Left renal pelvis (tissue), 4 donors: Measurements from ENCODE around the gene CERS6. TPM values are rescaled to one million over a fixed set of nuclear protein-coding genes. Genes with fewer than 3 reads are reported as not detected.
"Not testable (repeated sequence)": the region's sequence is repeated elsewhere in the genome, so short reads cannot be mapped to it uniquely, and the experiment has no call there.

Experiments used
- DNase-seq, 4 donors: peaks; one replicate each; pipeline ENCODE4 v3.0.0-alpha.2; 2013; ENCODE audit warnings: low read depth in 4 of 4, low spot score in 3 of 4
- polyA plus RNA-seq, 4 donors: library from polyadenylated mRNA; unstranded; fragments of 120-200 nt; gene quantifications; one replicate each; pipeline ENCODE4 v1.2.1, GENCODE V29; 2013; ENCODE audit not compliant: insufficient read length in 4 of 4

CERS6 gene
- polyA plus RNA-seq, 4 donors: 42.3 to 63.7 (median 54.4) TPM

DNA sequence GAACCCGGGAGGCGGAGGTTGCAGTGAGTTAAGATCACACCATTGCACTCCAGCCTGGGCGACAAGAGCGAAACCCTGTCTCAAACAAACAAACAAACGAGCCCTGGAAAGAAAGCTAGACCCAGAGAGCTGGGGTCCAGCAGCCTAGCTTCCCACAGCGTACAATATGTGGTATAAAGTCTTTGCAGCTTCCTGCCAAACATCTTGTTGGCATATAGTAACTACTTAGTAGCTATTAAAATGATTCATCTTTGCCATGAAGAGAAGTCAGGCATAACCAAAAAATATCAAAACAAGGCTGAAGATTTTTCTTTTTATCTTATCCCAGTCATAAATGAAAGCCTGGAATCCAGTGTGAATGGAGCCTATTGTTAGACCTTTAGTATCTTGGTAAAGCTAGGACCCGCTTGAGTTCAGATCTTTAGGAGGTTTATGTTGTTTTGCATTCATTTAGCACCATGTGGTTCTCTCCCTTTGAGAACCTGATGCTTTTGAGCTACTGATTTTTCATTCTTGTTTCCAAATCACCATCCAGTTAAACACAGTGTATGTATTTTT lies 206.7 kb downstream of the CERS6 start:
- DNase-seq: no peak

- DNase-seq: no peak
These were observed 207.9 kb downstream of the CERS6 start for GRCh38 chr2:168663993-168664392.

- DNase-seq: not testable (repeated sequence)
These were observed 208.6 kb downstream of the CERS6 start for GRCh38 chr2:168664715-168665114.

DNA sequence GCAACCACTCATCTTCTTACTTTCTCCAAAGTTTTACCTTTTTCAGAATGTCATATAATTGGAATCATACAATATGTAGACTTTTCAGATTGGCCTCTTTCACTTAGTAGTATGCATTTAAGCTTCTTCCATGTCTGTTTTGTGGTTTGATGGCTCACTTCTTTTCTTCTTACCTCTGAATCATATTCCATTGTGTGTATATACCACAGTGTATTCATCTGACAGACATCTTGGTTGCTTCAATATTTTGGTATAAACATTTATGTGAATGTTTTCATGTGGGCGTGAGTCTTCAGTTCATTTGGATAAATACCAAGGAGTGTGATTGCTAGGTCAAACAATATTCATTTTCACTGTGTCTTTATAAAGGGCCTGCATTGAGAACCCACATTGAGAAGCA lies 210.3 kb downstream of the CERS6 start:
- DNase-seq: no peak

- no peak for DNase-seq
These were observed 211.1 kb downstream of the CERS6 start for GRCh38 chr2:168667156-168667555.

- no peak for DNase-seq
These were observed 213.1 kb downstream of the CERS6 start for GRCh38 chr2:168669151-168669550.

GRCh38 chr2:168670478-168670877 lies 214.4 kb downstream of the CERS6 start:
- no peak for DNase-seq

DNA sequence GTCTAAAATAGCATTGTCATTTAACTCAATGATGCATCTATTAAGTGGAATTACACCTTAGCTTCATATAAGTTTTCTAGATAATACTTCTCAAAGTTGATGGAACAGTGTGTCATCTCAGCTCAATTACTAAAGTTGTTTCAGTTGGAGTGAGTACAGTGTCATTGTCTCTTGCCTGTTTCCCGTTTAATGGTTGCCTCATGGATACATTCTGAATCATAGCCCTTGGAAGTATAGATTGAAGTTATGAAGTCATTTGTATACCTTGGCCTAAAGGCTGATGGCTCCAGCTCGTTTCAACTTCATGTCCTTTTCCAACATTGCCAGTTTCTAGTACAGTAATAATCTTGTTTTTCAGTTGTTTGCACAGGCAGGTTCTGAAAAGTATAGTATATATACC lies 215.9 kb downstream of the CERS6 start:
- no peak for DNase-seq

GRCh38 chr2:168673265-168674189 lies 217.5 kb downstream of the CERS6 start:
- DNase-seq: no peak

GRCh38 chr2:168678153-168678853 lies 222.2 kb downstream of the CERS6 start:
- DNase-seq: no peak

DNA sequence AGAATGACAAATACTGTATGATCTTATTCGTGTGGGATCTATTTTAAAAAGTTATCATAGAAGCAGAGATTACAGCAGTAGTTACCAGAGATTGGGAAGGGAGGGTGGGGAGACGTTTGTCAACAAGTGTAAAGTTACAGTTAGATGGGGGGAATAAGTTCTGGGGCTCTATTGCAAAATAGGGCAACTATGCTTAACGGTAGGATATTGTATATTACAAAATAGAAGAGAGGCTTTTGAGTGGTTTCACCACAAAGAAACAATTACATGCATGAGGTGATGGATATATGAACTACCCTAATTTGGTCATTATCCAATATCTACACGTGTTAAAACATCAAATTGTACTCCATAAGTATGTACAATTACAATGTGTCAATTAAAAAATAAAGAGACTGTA lies 223.0 kb downstream of the CERS6 start:
- DNase-seq: no peak

DNA sequence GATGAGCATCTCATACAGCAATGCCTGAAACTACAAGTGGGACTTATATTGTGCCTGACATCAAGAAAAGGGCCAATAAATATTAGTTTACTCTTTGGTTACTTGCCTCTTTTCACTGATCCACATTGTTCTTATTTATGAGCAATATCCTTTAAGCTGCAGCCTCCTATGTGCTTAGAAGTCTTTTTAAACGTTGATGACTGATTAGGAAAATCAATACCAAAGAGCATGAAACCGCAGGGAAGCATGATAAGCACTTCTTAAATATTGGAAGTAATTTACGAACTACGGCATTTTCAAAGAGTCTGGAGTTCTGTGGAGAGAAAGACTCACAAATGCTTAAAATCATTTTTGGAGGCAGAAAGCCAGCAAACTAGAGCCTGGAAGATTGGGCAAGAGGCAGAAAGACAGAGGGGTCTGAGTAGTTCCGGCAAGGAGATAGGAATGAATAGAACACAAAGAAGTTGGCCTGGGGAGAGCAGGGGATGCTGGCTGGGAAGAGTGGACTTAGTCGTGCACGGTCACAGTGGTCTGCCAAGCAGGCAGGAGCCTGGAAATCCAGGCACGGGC lies 223.8 kb downstream of the CERS6 start:
- DNase-seq: no peak

GRCh38 chr2:168683996-168684395 lies 227.9 kb downstream of the CERS6 start:
- DNase-seq: no peak

GRCh38 chr2:168684921-168685599 lies 229.0 kb downstream of the CERS6 start:
- DNase-seq: no peak

DNA sequence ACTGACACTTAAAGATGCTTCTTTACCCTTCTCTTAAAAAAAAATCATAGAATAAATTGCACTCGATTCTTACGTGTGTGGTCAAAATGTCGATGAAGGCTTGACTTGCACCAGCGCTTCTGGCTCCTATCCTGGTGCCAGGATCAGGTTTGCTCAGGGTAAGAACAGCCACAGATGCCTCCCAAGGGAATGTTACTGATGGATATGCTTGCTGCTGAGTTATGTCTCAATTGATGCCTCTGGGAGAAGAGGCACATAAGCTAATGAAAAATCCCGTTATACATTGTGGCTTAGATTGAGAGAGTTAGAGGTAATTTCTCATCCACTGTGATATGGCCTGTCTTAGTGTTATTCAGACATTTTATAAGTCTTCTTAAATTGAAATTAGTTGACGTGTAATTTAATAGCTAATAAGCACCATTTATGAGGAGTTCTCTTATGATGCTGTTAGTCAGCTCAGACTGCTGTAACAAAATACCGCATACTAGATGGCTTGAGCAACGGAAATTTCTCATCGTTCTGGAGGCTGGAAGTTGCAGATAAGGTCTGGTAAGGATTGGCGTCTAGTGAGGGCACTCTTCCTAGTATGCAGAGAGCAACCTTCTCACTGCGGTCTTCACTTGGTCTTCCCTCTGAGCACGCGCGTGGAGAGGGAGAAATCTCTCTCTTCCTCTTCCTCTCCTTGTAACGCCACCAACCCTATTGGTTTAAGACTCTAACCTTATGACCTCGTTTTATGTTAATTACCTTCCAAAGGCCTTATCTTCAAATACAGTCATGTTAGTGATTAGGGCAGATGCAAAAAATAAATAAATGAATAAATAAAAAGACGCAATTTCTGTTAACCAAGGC lies 229.8 kb downstream of the CERS6 start:
- no peak for DNase-seq

GRCh38 chr2:168686452-168687191 lies 230.6 kb downstream of the CERS6 start:
- no peak for DNase-seq

- DNase-seq: no peak
These were observed 231.2 kb downstream of the CERS6 start for GRCh38 chr2:168687314-168687713.

DNA sequence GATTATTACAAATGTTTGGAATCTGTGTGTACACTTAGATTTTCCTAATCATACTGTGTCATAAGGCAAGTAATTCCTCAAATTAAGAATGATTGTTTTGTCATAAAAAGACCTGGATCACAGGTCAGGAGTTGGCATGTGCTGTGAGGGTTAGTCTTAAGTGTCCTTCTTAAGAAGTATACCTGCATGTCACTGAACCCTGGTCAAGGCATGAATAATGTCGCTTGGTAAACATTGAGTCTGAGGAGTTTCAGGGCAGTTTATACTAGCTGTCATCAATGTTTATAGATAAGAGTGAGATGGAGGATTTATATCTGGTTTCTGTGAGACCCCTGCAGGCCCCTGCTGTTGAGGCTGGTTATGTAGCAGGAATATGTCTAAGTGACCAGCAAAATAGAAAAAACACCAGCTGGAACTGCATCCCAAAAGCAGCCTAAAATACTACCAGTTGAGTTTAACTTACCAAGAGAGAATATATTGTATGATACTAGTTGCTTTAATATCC lies 234.4 kb downstream of the CERS6 start:
- DNase-seq: no peak

DNA sequence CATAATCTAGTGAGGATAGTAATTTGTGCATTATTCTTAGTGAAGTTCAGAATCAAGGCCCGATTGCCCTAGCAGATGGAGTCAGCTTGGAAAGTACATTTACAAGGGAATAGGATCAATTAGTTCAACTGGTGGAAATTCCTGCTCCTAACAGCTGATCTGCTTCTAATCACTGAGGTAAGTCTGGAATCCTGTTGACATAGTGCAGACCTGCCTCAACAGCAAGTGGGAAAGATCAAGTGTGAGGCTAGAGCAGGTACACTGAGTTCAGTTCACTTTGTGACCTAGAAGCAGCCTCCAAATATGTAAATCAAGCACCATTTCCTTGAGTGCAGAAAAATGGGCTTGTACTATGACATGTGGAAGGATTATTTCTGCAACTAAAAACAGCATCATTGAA lies 235.1 kb downstream of the CERS6 start:
- DNase-seq: no peak
